ENCODE measurements around the gene ARSG.

DNA sequence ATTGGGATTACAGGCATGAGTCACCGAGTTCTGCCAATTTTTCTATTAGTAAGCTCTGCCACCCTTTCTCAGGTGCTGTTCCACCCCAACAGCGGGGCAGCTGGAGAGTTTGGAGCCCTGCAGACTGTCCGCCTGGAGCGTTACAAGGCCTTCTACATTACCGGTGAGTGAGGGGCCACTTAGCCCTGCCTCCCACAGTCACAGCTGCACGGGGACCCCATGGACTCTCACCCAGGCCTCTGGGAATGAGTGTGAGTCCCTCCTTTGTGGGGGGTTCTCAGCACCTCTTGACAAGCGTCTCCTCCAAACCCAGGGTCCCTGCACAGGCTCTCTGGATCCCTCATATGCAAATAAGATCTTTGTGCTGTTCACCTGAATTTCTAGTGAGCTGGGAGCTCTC lies 110.0 kb downstream of the ARSG start:
- TF ChIP-seq, protein P1, sequence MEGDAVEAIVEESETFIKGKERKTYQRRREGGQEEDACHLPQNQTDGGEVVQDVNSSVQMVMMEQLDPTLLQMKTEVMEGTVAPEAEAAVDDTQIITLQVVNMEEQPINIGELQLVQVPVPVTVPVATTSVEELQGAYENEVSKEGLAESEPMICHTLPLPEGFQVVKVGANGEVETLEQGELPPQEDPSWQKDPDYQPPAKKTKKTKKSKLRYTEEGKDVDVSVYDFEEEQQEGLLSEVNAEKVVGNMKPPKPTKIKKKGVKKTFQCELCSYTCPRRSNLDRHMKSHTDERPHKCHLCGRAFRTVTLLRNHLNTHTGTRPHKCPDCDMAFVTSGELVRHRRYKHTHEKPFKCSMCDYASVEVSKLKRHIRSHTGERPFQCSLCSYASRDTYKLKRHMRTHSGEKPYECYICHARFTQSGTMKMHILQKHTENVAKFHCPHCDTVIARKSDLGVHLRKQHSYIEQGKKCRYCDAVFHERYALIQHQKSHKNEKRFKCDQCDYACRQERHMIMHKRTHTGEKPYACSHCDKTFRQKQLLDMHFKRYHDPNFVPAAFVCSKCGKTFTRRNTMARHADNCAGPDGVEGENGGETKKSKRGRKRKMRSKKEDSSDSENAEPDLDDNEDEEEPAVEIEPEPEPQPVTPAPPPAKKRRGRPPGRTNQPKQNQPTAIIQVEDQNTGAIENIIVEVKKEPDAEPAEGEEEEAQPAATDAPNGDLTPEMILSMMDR (conservative IDR thresholded peaks at IDR 0.05; ENCODE audit: low read length): no peak
- TF ChIP-seq EZH2phosphoT487 (IDR thresholded peaks at IDR 0.05; ENCODE audit: borderline replicate concordance, low read depth, low read length): no peak
